ENCODE data around the gene RASA3.
"Not testable (repeated sequence)": the region's sequence is repeated elsewhere in the genome, so short reads cannot be mapped to it uniquely, and the experiment has no call there.

RASA3 gene

DNA sequence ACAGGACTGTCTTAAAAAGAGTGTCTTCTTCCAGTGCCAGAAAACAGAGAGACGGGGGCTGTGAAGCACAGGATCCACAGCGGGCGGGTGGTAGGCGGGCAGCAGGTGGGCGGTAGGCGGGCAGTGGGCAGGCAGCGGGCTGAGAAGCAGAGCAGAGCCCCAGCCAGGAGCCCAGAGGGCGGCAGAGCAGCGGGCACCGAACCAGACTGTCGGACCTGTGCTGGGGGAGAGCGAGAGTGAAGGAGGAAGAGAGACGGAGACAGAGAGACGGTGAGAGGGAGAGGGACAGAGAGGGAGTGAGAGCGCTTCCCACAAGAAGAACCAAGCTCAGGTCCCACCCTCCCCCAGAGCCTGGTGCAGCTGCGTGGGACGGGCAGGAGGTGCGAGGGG, 30.3 kb downstream of the RASA3 start:
- TF ChIP-seq, protein P1, sequence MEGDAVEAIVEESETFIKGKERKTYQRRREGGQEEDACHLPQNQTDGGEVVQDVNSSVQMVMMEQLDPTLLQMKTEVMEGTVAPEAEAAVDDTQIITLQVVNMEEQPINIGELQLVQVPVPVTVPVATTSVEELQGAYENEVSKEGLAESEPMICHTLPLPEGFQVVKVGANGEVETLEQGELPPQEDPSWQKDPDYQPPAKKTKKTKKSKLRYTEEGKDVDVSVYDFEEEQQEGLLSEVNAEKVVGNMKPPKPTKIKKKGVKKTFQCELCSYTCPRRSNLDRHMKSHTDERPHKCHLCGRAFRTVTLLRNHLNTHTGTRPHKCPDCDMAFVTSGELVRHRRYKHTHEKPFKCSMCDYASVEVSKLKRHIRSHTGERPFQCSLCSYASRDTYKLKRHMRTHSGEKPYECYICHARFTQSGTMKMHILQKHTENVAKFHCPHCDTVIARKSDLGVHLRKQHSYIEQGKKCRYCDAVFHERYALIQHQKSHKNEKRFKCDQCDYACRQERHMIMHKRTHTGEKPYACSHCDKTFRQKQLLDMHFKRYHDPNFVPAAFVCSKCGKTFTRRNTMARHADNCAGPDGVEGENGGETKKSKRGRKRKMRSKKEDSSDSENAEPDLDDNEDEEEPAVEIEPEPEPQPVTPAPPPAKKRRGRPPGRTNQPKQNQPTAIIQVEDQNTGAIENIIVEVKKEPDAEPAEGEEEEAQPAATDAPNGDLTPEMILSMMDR (IDR thresholded peaks at IDR 0.05; ENCODE audit: low read depth, low read length, missing control alignments) = no peak
- no peak overlapping the region for H3K4me3 ChIP-seq (replicated peaks; ENCODE audit: low read depth, low read length)

DNA sequence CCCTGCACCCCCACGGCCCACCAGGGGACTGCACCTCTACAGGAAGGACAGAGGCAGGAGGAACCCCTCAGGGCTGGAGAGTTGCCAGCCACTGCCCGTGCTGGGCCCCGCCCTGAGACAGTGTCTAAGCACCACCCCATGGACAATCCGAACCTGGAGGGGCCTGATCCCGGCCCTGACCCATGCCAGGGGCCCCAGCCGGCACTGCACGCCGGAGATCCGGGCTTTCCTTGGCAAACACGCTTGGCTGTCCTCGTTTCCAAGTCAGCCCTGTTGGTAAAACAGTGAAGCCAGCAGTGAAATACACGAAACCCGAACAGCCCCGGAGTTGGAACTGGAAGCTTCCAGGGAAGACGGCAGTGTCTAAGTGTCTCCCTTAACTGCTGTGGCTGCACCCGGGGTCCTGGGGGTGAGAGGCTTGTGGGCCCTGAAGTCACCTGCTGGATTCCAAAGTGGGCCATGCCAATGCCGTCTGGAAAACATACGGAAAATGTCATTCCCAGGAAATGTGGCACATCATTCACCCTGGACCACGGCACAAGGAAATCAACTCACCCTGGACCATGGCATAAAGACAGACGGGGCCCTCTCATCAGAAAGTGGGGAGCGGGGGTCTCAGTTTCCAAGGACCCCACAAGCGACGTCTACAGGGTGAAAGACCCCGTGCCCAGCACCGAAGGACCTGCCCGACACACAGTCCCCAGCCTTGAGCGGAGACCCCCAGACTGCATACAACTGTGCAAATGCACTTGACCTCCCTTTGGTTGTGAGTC, 30.9 kb downstream of the RASA3 start:
- TF ChIP-seq, protein P1 (IDR thresholded peaks at IDR 0.05; ENCODE audit: low read depth, low read length, missing control alignments) = no peak
- DNase-seq (ENCODE audit: extremely low read depth, low read depth) = no peak
- H3K4me3 ChIP-seq (replicated peaks; ENCODE audit: low read depth, low read length) = no peak overlapping the region

More for the DNA sequence above, 30.3 kb downstream of the RASA3 start:
- DNase-seq (ENCODE audit: extremely low read depth, low read depth) = no peak

DNA sequence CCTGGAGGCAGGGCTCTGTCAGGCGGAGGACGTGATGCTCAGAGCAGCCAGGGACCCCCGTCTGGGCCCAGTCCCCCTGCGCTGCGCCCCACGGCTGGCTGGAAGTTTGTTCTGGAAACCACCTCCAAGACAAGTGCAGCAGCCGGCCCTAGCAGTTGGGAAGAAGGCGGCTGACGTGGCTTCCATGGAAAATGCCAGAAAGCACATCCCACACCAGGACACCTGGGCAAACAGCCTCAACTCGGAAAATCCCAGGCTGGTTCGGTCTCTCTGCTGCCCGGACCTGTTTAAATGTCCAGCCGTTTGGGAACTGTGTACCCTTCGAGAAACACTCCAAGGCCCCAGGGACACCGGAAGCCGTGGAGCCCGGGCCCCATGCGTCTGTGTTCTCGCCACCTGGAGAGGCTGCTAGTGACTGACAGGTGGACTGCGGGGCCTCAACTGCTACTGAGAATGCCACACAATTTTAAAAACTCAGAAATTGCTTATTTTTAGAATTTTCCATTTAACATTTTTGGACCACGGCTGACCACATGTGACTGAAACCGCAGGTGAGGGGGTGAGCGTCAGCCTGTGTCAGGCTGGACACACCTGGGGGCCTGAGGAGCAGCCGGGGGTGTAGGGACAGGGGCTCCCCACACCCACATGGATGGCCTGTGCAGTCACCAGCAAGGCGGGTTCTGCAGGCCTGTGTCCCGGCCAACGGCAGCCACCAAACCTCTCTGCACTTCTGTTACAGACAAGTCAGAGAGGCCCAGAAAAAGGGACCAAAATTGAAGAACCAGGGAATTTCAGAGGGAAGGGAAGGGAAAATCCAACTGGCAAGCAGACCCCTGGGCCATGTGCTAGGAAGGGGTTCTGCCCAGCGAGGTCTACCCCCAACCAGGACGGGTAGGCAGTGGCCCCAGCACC, 31.7 kb downstream of the RASA3 start:
- TF ChIP-seq, protein P1 (IDR thresholded peaks at IDR 0.05; ENCODE audit: low read depth, low read length, missing control alignments) = no peak

DNA sequence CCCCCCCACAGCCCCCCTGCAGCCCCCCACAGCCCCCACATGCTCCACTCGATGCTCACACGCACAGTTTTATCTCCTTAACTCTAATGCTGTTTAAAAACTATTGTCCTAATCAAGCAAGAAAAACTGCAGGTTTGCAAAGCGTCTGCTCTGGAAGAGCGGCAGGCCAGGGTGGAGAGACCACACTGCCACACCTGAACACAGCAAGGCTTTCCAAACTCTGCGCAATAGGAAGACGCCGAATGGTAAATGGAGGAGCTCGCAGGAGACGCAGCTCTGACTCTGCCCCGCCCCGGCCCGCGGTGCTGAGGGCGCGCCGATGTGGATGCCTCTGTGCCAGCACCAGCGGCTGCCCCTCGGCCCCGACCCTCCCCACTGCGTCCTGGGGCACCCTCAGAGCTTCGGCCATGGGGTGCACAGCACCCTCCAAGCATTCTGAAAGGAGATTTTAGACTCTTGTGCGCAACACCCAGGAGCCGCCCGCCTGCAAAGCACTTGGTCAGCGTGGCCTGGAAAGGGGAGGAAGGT, 32.4 kb downstream of the RASA3 start:
- H3K4me3 ChIP-seq (replicated peaks; ENCODE audit: low read depth, low read length) = no peak overlapping the region
- DNase-seq (ENCODE audit: extremely low read depth, low read depth) = no peak
- TF ChIP-seq, protein P1 (IDR thresholded peaks at IDR 0.05; ENCODE audit: low read depth, low read length, missing control alignments) = no peak

More for the DNA sequence above, 31.7 kb downstream of the RASA3 start:
- DNase-seq (ENCODE audit: extremely low read depth, low read depth) = no peak
- no peak overlapping the region for H3K4me3 ChIP-seq (replicated peaks; ENCODE audit: low read depth, low read length)

DNA sequence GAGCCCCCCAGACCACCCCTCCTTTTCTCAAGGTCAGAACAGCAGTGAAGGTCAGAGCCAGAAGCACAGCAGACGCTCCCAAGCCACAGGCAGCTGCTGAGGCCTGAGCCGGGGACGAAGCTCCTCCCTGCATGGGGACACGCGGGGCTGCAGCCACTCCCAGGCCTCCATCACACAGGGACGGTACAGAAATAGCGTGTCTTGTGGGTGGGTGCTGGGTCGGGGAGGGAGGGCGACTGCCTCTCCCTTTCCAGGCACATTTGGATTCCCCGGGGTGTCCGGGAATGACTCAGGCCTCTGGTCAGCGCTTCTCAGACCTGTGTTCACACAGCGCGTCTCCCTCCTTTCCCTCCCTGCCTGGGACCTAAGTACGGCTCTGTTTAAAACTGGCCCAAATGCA, 33.2 kb downstream of the RASA3 start:
- H3K4me3 ChIP-seq (replicated peaks; ENCODE audit: low read depth, low read length) = no peak overlapping the region
- DNase-seq (ENCODE audit: extremely low read depth, low read depth) = no peak
- TF ChIP-seq, protein P1 (IDR thresholded peaks at IDR 0.05; ENCODE audit: low read depth, low read length, missing control alignments) = no peak

DNA sequence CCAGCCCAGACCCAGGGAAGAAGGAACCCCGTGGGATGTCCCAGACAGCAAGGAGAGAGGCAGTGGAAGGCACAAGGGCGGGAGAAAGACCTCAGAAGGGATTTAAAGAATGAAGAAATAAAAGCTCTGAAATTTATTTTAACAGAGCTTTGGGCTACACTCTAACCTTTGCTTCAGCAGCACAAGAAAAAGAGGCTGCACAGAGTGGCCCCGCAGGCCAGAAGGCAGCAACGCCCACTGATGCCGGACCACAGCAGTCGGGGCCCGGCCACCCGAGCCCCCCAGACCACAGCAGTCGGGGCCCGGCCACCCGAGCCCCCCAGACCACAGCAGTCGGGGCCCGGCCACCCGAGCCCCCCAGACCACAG, 33.8 kb downstream of the RASA3 start:
- not testable (repeated sequence) for H3K4me3 ChIP-seq (replicated peaks; ENCODE audit: low read depth, low read length); DNase-seq (ENCODE audit: extremely low read depth, low read depth)
